Ascending aorta (tissue), 2 donors: ENCODE measurements around the gene PPP1R1B. TPM values are rescaled to one million over a fixed set of nuclear protein-coding genes. Genes with fewer than 3 reads are reported as not detected.
A peak's percentile ranks its signal among the peaks of the same experiment; 100 is the strongest.

Experiments used
- DNase-seq, 2 donors: peaks; one replicate each; pipeline ENCODE4 v3.0.0-alpha.2; 2019; ENCODE audit warnings: low spot score in 2 of 2
- H3K27ac ChIP-seq, 2 donors: fragments of 200-600 bp; sonication (generic); one replicate each; pipeline ENCODE4 v1.5.1; 2016 to 2017; ENCODE audit warnings: mild to moderate bottlenecking in 1 of 2
- H3K27me3 ChIP-seq: fragments of 200-600 bp; sonication (generic); one replicate; pipeline ENCODE4 v1.5.1; 2017
- H3K36me3 ChIP-seq, 2 donors: fragments of 200-600 bp; sonication (generic); one replicate each; pipeline ENCODE4 v1.5.1; 2016
- H3K4me1 ChIP-seq, 2 donors: fragments of 200-600 bp; sonication (generic); one replicate each; pipeline ENCODE4 v1.5.1; 2016 to 2017; ENCODE audit warnings: mild to moderate bottlenecking in 1 of 2
- H3K4me3 ChIP-seq, 2 donors: fragments of 200-600 bp; sonication (generic); one replicate each; pipeline ENCODE4 v1.5.1; 2016 to 2017; ENCODE audit warnings: mild to moderate bottlenecking in 1 of 2
- H3K9me3 ChIP-seq, 2 donors: fragments of 200-600 bp; sonication (generic); one replicate each; pipeline ENCODE4 v1.5.1; 2016
- CTCF ChIP-seq, 3 experiments: fragments of 200-600 bp in 2 of 3; fragments of 450-650 bp in 1 of 3; sonication (generic) in 2 of 3; IDR thresholded peaks; one replicate each; pipeline ENCODE4 v1.5.1; 2016 to 2019; ENCODE audit warnings: antibody characterized with exemption in 3 of 3, mild to moderate bottlenecking in 1 of 3, moderate library complexity in 1 of 3
- intact Hi-C: fragments of 100-400 bp; cut with DNase I; formaldehyde crosslinking; loops from one replicate; pipeline ENCODE4 v1.15.1; 2023
- total RNA-seq: library from RNA; depleted of rRNA; stranded (reverse); fragments of >200 nt; gene quantifications from one replicate; pipeline ENCODE4 v1.1.0, GENCODE V29; 2016

PPP1R1B gene
- 2.4 TPM for total RNA-seq

GRCh38 chr17:39626171-39627046 lies at the start of gene PPP1R1B:
Gene PPP1R1B (plus strand): TSS chr17:39626952. CDS start chr17:39627393, 441 bp downstream.
- intact Hi-C loops: no loop called here
- peak in 1 of 2 donors; percentile 59 for DNase-seq
- peaks cover 13% of the 10 kb centered on the region for H3K27me3 ChIP-seq
- no peak for TF ChIP-seq CTCF (IDR thresholded peaks at IDR 0.05)
- peaks cover 7 to 13% of the 10 kb centered on the region in 2 donors for H3K4me1 ChIP-seq
- H3K36me3 ChIP-seq: no peaks in the 10 kb centered on the region
- no peaks in the 10 kb centered on the region for H3K9me3 ChIP-seq
- peak within 1 kb of the TSS; percentile 22 to 38 for H3K4me3 ChIP-seq
- no peak within 1 kb of the TSS for H3K27ac ChIP-seq

GRCh38 chr17:39578272-39578671 lies 48.5 kb upstream of the PPP1R1B start:
- peaks cover 0 to 3% of the 10 kb centered on the region in 2 donors for H3K4me1 ChIP-seq
- intact Hi-C loops: no loop called here

GRCh38 chr17:39579318-39580081 lies 47.3 kb upstream of the PPP1R1B start:
- no peaks in the 10 kb centered on the region for H3K27me3 ChIP-seq
- no peak overlapping the region for H3K4me3 ChIP-seq
- no peaks in the 10 kb centered on the region for H3K4me1 ChIP-seq
- H3K36me3 ChIP-seq: no peaks in the 10 kb centered on the region
- no peak for DNase-seq
- H3K27ac ChIP-seq: no peak overlapping the region
- intact Hi-C loops: no loop called here
- no peak for TF ChIP-seq CTCF (IDR thresholded peaks at IDR 0.05)
- no peaks in the 10 kb centered on the region for H3K9me3 ChIP-seq

More at GRCh38 chr17:39578272-39578671, 48.5 kb upstream of the PPP1R1B start:
- Histone ChIP-seq H3K27ac (no peak overlapping the region), H3K9me3 (no peaks in the 10 kb centered on the region), H3K36me3 (no peaks in the 10 kb centered on the region), H3K27me3 (no peaks in the 10 kb centered on the region), H3K4me3 (no peak overlapping the region)
- DNase-seq: no peak
- TF ChIP-seq CTCF (IDR thresholded peaks at IDR 0.05): no peak

- no peak for DNase-seq
- TF ChIP-seq CTCF (IDR thresholded peaks at IDR 0.05): no peak
- H3K4me1 ChIP-seq: no peaks in the 10 kb centered on the region
- no peak overlapping the region for H3K27ac ChIP-seq
- H3K27me3 ChIP-seq: no peaks in the 10 kb centered on the region
- intact Hi-C loops: no loop called here
- no peaks in the 10 kb centered on the region for H3K9me3 ChIP-seq
- no peaks in the 10 kb centered on the region for H3K36me3 ChIP-seq
- H3K4me3 ChIP-seq: no peak overlapping the region
These were observed 46.7 kb upstream of the PPP1R1B start for GRCh38 chr17:39580082-39580468.

GRCh38 chr17:39581071-39581758 lies 45.5 kb upstream of the PPP1R1B start:
- Histone ChIP-seq H3K4me1 (no peaks in the 10 kb centered on the region), H3K4me3 (no peak overlapping the region), H3K9me3 (no peaks in the 10 kb centered on the region), H3K27ac (no peak overlapping the region), H3K27me3 (no peaks in the 10 kb centered on the region), H3K36me3 (no peaks in the 10 kb centered on the region)
- no peak for DNase-seq
- intact Hi-C loops: no loop called here
- no peak for TF ChIP-seq CTCF (IDR thresholded peaks at IDR 0.05)
